Body of pancreas (tissue), 4 donors: ENCODE measurements around the gene FBXO42.

ENCODE experiments used
- CTCF ChIP-seq, 7 experiments: fragments of 450-650 bp in 4 of 7; fragments of 200-600 bp in 3 of 7; sonication (generic) in 3 of 7; IDR thresholded peaks; one replicate each; pipeline ENCODE4 v1.5.1; 2016 to 2019; ENCODE audit warnings: antibody characterized with exemption in 7 of 7
- POLR2A ChIP-seq, 3 donors: fragments of 450-650 bp; IDR thresholded peaks; one replicate each; pipeline ENCODE4 v1.6.1; 2016; ENCODE audit warnings: antibody characterized with exemption in 3 of 3, mild to moderate bottlenecking in 2 of 3

- TF ChIP-seq CTCF (IDR thresholded peaks at IDR 0.05) (no peak), POLR2A (IDR thresholded peaks at IDR 0.05) (no peak)
These were observed 106.6 kb downstream of the FBXO42 start for GRCh38 chr1:16245476-16246196.
